K562 (cell line): ENCODE measurements around the gene HSPA1L. TPM values are rescaled to one million over a fixed set of nuclear protein-coding genes. Genes with fewer than 3 reads are reported as not detected.

Experiments used
- CBX3 ChIP-seq, 2 experiments: IDR thresholded peaks; 1 replicate in 1 of 2; 2 replicates in 1 of 2; pipeline ENCODE4 v1.6.1; 2012; ENCODE audit warnings: inconsistent platforms in 2 of 2, low read length in 2 of 2, borderline replicate concordance in 1 of 2, control low read depth in 1 of 2
- FOXJ2 ChIP-seq: fragments of 200-800 bp; sonication (Bioruptor generic); IDR thresholded peaks from 2 replicates; pipeline ENCODE4 v1.6.1; 2016; ENCODE audit warnings: missing genetic modification characterization, missing compliant biosample characterization
- HEY1 ChIP-seq: fragments of 250-450 bp; sonication (Bioruptor Pico); IDR thresholded peaks from 2 replicates; pipeline ENCODE4 v1.5.0; 2020; ENCODE audit warnings: mild to moderate bottlenecking, moderate library complexity, borderline replicate concordance
- LCOR ChIP-seq: sonication (generic); formaldehyde crosslinking; IDR thresholded peaks from 2 replicates; pipeline ENCODE4 v1.8.0; 2022; ENCODE audit warnings: mild to moderate bottlenecking, missing genetic modification reagents
- NCOA2 ChIP-seq, 2 experiments: fragments of 450-650 bp; IDR thresholded peaks; 2 replicates each; pipeline ENCODE4 v1.6.1; 2018; ENCODE audit warnings: mild to moderate bottlenecking in 2 of 2, moderate library complexity in 1 of 2; ENCODE audit not compliant: partially characterized antibody in 2 of 2
- RCOR1 ChIP-seq, 2 experiments: IDR thresholded peaks; 2 replicates each; pipeline ENCODE4 v1.6.1; 2012; ENCODE audit warnings: low read depth in 2 of 2, low read length in 2 of 2, borderline replicate concordance in 1 of 2, improper control_type of control experiment in 1 of 2
- SIN3A ChIP-seq, 2 experiments: fragments of 150-350 bp in 1 of 2; IDR thresholded peaks; 2 replicates each; pipeline ENCODE4 v1.6.1; 2011 to 2016; ENCODE audit warnings: borderline replicate concordance in 2 of 2, low read depth in 2 of 2, low read length in 2 of 2, mild to moderate bottlenecking in 2 of 2, moderate library complexity in 2 of 2; ENCODE audit not compliant: control insufficient read depth in 1 of 2
- SP2 ChIP-seq: IDR thresholded peaks from 2 replicates; pipeline ENCODE4 v1.6.1; 2011; ENCODE audit warnings: mild to moderate bottlenecking, low read depth, low read length, moderate library complexity; ENCODE audit not compliant: poor library complexity, severe bottlenecking; ENCODE audit errors: extremely low read depth
- TCF3 ChIP-seq: sonication (generic); formaldehyde crosslinking; IDR thresholded peaks from 2 replicates; pipeline ENCODE4 v1.4.0; 2020; ENCODE audit warnings: mild to moderate bottlenecking, missing genetic modification reagents
- TCF7L2 ChIP-seq: fragments of 150-350 bp; IDR thresholded peaks from 2 replicates; pipeline ENCODE4 v1.6.1; 2016; ENCODE audit warnings: low read depth, mild to moderate bottlenecking, low read length, moderate library complexity
- ZBTB1 ChIP-seq: sonication (generic); formaldehyde crosslinking; IDR thresholded peaks from 2 replicates; pipeline ENCODE4 v1.8.1; 2023; ENCODE audit warnings: missing genetic modification reagents, low read depth, mild to moderate bottlenecking, borderline replicate concordance
- ZFP30 ChIP-seq: fragments of 250-450 bp; sonication (Bioruptor Pico); IDR thresholded peaks from 2 replicates; pipeline ENCODE4 v1.8.0; 2022; ENCODE audit warnings: moderate library complexity, mild to moderate bottlenecking, inconsistent platforms, borderline replicate concordance
- ZNF134 ChIP-seq: fragments of 250-450 bp; sonication (Bioruptor Pico); conservative IDR thresholded peaks from 2 replicates; pipeline ENCODE4 v1.4.0; 2020
- ZNF316 ChIP-seq: fragments of 450-650 bp; IDR thresholded peaks from 2 replicates; pipeline ENCODE4 v1.6.1; 2016
- ZNF347 ChIP-seq: fragments of 450-650 bp; formaldehyde crosslinking; IDR thresholded peaks from 2 replicates; pipeline ENCODE4 v1.4.0; 2020; ENCODE audit warnings: low read depth, mild to moderate bottlenecking, moderate library complexity
- ZNF444 ChIP-seq: fragments of 250-450 bp; sonication (Bioruptor Pico); IDR thresholded peaks from 2 replicates; pipeline ENCODE4 v1.4.0; 2020; ENCODE audit warnings: mild to moderate bottlenecking, moderate library complexity
- polyA plus RNA-seq, 8 experiments: library from polyadenylated mRNA; depleted of rRNA in 4 of 8; stranded (reverse) in 5 of 8; unstranded in 3 of 8; fragments of >200 nt; fragmentation: Nextera tagmentation in 2 of 8; fragmentation: Illumina TruSeq in 1 of 8; extraction: Ambion mirVana in 2 of 8; extraction: Trizol in 1 of 8; gene quantifications; 2 replicates each; pipeline versions ENCODE4 v1.2.1 to v1.2.3, GENCODE V29; 2011 to 2014; ENCODE audit warnings: inconsistent platforms in 1 of 8, missing spikeins in 1 of 8
- total RNA-seq, 7 experiments: library from RNA; depleted of rRNA in 6 of 7; stranded (reverse); fragments of >200 nt in 6 of 7; fragmentation: Illumina TruSeq in 2 of 7; extraction: Trizol in 2 of 7; gene quantifications; 2 replicates each; pipeline versions ENCODE4 v1.2.1 to v1.2.3, GENCODE V29; 2011 to 2021; ENCODE audit warnings: low replicate concordance in 1 of 7
- TF ChIP-seq, protein P1 (sequence below): IDR thresholded peaks from 2 replicates; pipeline ENCODE4 v1.6.1; 2012; ENCODE audit warnings: low read depth, low read length, improper control_type of control experiment, borderline replicate concordance
- TF ChIP-seq, protein P2 (sequence below): fragments of 450-650 bp; formaldehyde crosslinking; IDR thresholded peaks from 2 replicates; pipeline ENCODE4 v1.4.0; 2022; ENCODE audit warnings: missing genetic modification characterization
- TF ChIP-seq, protein P3 (sequence below): sonication (generic); formaldehyde crosslinking; IDR thresholded peaks from 2 replicates; pipeline ENCODE4 v1.8.0; 2022; ENCODE audit warnings: mild to moderate bottlenecking, missing genetic modification reagents, borderline replicate concordance

The HSPA1L gene
- total and polyA plus RNA-seq, 9 of the 15 experiments (the other 6 are each of a cell fraction or from before 2014, with no cell fraction given) = 0.14 to 2.1 (median 1.3) TPM

DNA sequence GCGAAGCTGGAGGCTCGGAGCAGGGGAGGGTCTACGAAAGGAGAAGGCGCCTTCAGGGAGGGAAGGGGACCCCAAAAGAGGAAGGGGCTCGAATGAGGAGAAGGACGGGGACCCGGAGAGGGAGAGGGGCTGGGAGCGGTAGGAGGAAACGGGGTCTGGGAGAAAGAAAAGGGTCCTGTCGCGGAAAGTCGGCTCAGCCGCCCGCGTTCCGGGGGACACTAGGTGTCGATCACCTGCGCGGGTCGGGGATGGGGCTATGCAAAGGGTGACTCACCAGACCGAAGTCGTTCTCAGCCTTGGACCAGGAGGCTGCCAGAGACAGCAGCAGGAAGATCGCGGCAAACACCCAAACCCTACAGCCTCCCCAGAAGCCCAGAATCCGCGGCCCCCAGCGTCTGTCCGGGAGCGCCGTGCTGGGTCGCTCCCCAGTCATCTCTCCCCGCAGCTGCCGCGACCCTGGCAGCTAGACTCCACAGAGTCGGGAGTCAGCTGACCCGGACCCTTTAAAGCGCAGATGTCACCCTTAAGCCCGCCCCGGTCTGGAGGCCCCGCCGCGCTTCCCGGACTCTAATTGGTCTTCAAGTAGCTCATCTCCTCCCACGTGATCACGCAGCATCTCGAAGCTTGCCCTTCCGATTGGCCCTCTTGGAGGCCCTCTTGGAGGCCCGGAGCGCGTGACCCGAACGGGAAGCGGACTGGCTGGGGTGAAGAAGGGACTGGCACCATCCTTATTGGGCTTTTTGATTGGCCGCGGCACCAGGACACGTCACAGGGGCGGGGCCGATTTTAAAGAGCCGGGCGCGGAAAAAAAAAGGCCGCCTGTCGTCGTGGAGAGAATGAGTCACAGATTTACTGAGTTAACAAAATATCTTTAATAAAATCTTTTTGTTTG, 47.5 kb upstream of the HSPA1L start, which contains the start of gene NEU1 (continued):
- TF ChIP-seq, protein P1, sequence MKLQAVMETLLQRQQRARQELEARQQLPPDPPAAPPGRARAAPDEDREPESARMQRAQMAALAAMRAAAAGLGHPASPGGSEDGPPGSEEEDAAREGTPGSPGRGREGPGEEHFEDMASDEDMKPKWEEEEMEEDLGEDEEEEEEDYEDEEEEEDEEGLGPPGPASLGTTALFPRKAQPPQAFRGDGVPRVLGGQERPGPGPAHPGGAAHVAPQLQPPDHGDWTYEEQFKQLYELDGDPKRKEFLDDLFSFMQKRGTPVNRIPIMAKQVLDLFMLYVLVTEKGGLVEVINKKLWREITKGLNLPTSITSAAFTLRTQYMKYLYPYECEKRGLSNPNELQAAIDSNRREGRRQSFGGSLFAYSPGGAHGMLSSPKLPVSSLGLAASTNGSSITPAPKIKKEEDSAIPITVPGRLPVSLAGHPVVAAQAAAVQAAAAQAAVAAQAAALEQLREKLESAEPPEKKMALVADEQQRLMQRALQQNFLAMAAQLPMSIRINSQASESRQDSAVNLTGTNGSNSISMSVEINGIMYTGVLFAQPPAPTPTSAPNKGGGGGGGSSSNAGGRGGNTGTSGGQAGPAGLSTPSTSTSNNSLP = peak; percentile 55; the same call in 1 of the 2 replicates
- TF ChIP-seq, protein P2, sequence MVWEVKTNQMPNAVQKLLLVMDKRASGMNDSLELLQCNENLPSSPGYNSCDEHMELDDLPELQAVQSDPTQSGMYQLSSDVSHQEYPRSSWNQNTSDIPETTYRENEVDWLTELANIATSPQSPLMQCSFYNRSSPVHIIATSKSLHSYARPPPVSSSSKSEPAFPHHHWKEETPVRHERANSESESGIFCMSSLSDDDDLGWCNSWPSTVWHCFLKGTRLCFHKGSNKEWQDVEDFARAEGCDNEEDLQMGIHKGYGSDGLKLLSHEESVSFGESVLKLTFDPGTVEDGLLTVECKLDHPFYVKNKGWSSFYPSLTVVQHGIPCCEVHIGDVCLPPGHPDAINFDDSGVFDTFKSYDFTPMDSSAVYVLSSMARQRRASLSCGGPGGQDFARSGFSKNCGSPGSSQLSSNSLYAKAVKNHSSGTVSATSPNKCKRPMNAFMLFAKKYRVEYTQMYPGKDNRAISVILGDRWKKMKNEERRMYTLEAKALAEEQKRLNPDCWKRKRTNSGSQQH (CRISPR knock-in tag) = peak; percentile 88
- peak; percentile 15; the same call in 1 of the 2 replicates for TF ChIP-seq TCF3 (CRISPR knock-in tag)
- TF ChIP-seq SP2 = peak; percentile 55
- TF ChIP-seq LCOR (CRISPR knock-in tag) = peak; percentile 75; the same call in 1 of the 2 replicates
- TF ChIP-seq ZNF316 = peak; percentile 79
- TF ChIP-seq TCF7L2 = no peak
- no peak; a peak in 2 of 3 replicates for TF ChIP-seq CBX3 (IDR thresholded peaks at IDR 0.05; ENCODE audit: borderline replicate concordance in 1 of 2, low read length in 2 of 2)
- no peak for TF ChIP-seq NCOA2 (IDR thresholded peaks at IDR 0.05; ENCODE audit: partially characterized antibody in 2 of 2)
- 0 out of 2 replicates have a peak, but pooled peaks have one; percentile 64 for TF ChIP-seq ZBTB1 (CRISPR knock-in tag)
- TF ChIP-seq, protein P3, sequence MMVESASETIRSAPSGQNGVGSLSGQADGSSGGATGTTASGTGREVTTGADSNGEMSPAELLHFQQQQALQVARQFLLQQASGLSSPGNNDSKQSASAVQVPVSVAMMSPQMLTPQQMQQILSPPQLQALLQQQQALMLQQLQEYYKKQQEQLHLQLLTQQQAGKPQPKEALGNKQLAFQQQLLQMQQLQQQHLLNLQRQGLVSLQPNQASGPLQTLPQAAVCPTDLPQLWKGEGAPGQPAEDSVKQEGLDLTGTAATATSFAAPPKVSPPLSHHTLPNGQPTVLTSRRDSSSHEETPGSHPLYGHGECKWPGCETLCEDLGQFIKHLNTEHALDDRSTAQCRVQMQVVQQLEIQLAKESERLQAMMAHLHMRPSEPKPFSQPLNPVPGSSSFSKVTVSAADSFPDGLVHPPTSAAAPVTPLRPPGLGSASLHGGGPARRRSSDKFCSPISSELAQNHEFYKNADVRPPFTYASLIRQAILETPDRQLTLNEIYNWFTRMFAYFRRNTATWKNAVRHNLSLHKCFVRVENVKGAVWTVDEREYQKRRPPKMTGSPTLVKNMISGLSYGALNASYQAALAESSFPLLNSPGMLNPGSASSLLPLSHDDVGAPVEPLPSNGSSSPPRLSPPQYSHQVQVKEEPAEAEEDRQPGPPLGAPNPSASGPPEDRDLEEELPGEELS (CRISPR knock-in tag) = no peak
- TF ChIP-seq SIN3A (IDR thresholded peaks at IDR 0.05; ENCODE audit: borderline replicate concordance in 2 of 2, control insufficient read depth in 1 of 2, low read depth in 2 of 2, low read length in 2 of 2) = peak; percentile 99 to 100
- peak; percentile 97 for TF ChIP-seq FOXJ2 (tag)
- TF ChIP-seq ZNF134 (CRISPR knock-in tag) = no peak
- TF ChIP-seq ZNF347 = peak; percentile 32; the same call in 1 of the 2 replicates
- TF ChIP-seq ZFP30 (CRISPR knock-in tag) = no peak; the same call in 1 of the 2 replicates
- no peak for TF ChIP-seq ZNF444 (CRISPR knock-in tag)
- peak; percentile 18 to 94; a peak in 3 of 4 replicates for TF ChIP-seq RCOR1 (IDR thresholded peaks at IDR 0.05; ENCODE audit: borderline replicate concordance in 1 of 2, low read depth in 2 of 2, low read length in 2 of 2)
- TF ChIP-seq HEY1 (CRISPR knock-in tag) = 0 out of 2 replicates have a peak, but pooled peaks have one; percentile 82
